ENCODE measurements around the gene AADACL3.

AADACL3 gene

DNA sequence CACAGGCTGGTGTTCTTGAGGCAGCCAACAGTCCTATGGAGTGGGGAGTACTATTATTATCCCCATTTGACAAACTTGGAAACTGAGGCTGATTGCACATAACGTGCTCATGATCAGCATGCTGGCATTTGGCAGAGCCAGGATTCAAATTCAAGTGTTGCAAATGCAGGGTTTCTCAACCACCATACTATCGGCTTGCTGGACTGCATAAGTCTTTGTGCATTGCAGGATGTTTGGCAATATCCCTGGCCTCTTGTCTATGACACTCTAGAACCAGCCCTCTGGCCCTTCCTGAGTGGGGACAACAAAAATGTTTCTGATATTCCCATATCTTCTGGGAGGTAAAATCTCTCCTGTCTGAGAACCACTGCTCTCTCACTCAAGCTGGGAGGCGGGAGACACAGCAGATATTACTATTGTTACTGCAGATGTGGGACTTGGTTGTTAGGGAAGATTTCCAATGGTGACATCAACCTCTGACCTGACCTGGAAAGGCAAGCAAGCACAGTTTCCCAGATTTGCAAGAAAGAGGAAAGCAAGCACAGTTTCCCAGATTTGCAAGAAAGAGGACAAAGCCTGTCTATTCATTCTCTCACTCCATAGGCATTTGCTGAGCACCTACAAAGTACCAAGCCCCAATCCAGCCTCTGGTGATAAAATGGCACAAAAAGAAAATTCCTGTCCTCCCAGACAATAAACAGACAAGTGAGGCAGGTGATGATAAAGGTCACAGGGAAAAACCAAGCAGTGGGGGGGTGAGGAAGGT, 1.0 kb upstream of the AADACL3 start:
- Histone ChIP-seq H3K9me3 (ENCODE audit: low read length) (no peaks in the 10 kb centered on the region), H3K4me3 (ENCODE audit: low read depth, low read length, poor library complexity, severe bottlenecking) (no peak overlapping the region), H3K9me2 (ENCODE audit: low read depth, low read length) (no peaks in the 10 kb centered on the region), H3K36me3 (ENCODE audit: insufficient read depth, low read length) (no peaks in the 10 kb centered on the region), H3F3A (ENCODE audit: insufficient read depth, low read length) (no peaks in the 10 kb centered on the region), H2AFZ (ENCODE audit: low read length) (no peak overlapping the region), H3K4me2 (ENCODE audit: low read length) (no peak overlapping the region), H4K20me1 (ENCODE audit: insufficient read depth, low read length) (no peaks in the 10 kb centered on the region), H3K4me1 (ENCODE audit: insufficient read depth, low read length, severe bottlenecking) (no peaks in the 10 kb centered on the region), H3K27me3 (ENCODE audit: insufficient read depth, low read length) (no peaks in the 10 kb centered on the region), H3K27ac (ENCODE audit: low read depth, low read length, poor library complexity, severe bottlenecking) (no peak overlapping the region), H3K79me2 (ENCODE audit: insufficient read depth, low read length) (no peaks in the 10 kb centered on the region), H3K9ac (ENCODE audit: low read length) (no peak overlapping the region)
- TF ChIP-seq CTCF (IDR thresholded peaks at IDR 0.05; ENCODE audit: low read length) (no peak), EZH2 (IDR thresholded peaks at IDR 0.05; ENCODE audit: borderline replicate concordance, low read length) (no peak)

- no peaks in the 10 kb centered on the region for H3K9me2 ChIP-seq (ENCODE audit: low read depth, low read length)
- H3K4me2 ChIP-seq (ENCODE audit: low read length): no peak overlapping the region
- no peaks in the 10 kb centered on the region for H3K27me3 ChIP-seq (ENCODE audit: insufficient read depth, low read length)
- no peak overlapping the region for H3K27ac ChIP-seq (ENCODE audit: low read depth, low read length, poor library complexity, severe bottlenecking)
- H3K9ac ChIP-seq (ENCODE audit: low read length): no peak overlapping the region
- H3K4me1 ChIP-seq (ENCODE audit: insufficient read depth, low read length, severe bottlenecking): no peaks in the 10 kb centered on the region
- TF ChIP-seq EZH2 (IDR thresholded peaks at IDR 0.05; ENCODE audit: borderline replicate concordance, low read length) (no peak), CTCF (IDR thresholded peaks at IDR 0.05; ENCODE audit: low read length) (no peak)
- no peaks in the 10 kb centered on the region for H4K20me1 ChIP-seq (ENCODE audit: insufficient read depth, low read length)
- no peaks in the 10 kb centered on the region for H3F3A ChIP-seq (ENCODE audit: insufficient read depth, low read length)
- no peak overlapping the region for H2AFZ ChIP-seq (ENCODE audit: low read length)
- no peak overlapping the region for H3K4me3 ChIP-seq (ENCODE audit: low read depth, low read length, poor library complexity, severe bottlenecking)
- H3K9me3 ChIP-seq (ENCODE audit: low read length): no peaks in the 10 kb centered on the region
- H3K36me3 ChIP-seq (ENCODE audit: insufficient read depth, low read length): no peaks in the 10 kb centered on the region
- no peaks in the 10 kb centered on the region for H3K79me2 ChIP-seq (ENCODE audit: insufficient read depth, low read length)
These were observed 1.5 kb downstream of the AADACL3 start for GRCh38 chr1:12717301-12717838.

GRCh38 chr1:12722626-12723025, 6.7 kb downstream of the AADACL3 start:
- H3K9me3 ChIP-seq (ENCODE audit: low read length): no peaks in the 10 kb centered on the region
- no peak overlapping the region for H2AFZ ChIP-seq (ENCODE audit: low read length)
- no peaks in the 10 kb centered on the region for H3K4me1 ChIP-seq (ENCODE audit: insufficient read depth, low read length, severe bottlenecking)
- no peak overlapping the region for H3K9ac ChIP-seq (ENCODE audit: low read length)
- no peaks in the 10 kb centered on the region for H3K27me3 ChIP-seq (ENCODE audit: insufficient read depth, low read length)
- H3K36me3 ChIP-seq (ENCODE audit: insufficient read depth, low read length): no peaks in the 10 kb centered on the region
- TF ChIP-seq EZH2 (IDR thresholded peaks at IDR 0.05; ENCODE audit: borderline replicate concordance, low read length) (no peak), CTCF (IDR thresholded peaks at IDR 0.05; ENCODE audit: low read length) (no peak)
- H3K4me2 ChIP-seq (ENCODE audit: low read length): no peak overlapping the region
- no peaks in the 10 kb centered on the region for H3K9me2 ChIP-seq (ENCODE audit: low read depth, low read length)
- H3K27ac ChIP-seq (ENCODE audit: low read depth, low read length, poor library complexity, severe bottlenecking): no peak overlapping the region
- no peaks in the 10 kb centered on the region for H3K79me2 ChIP-seq (ENCODE audit: insufficient read depth, low read length)
- no peaks in the 10 kb centered on the region for H3F3A ChIP-seq (ENCODE audit: insufficient read depth, low read length)
- H3K4me3 ChIP-seq (ENCODE audit: low read depth, low read length, poor library complexity, severe bottlenecking): no peak overlapping the region
- H4K20me1 ChIP-seq (ENCODE audit: insufficient read depth, low read length): no peaks in the 10 kb centered on the region
